Pulmonary artery endothelial cell (primary cell): ENCODE data around the gene NTMT1. TPM values are rescaled to one million over a fixed set of nuclear protein-coding genes. Genes with fewer than 3 reads are reported as not detected.

Experiments used
- DNase-seq: peaks from one replicate; pipeline ENCODE4 v3.0.0-alpha.2; 2011; ENCODE audit warnings: low read depth, low spot score
- total RNA-seq: library from RNA; depleted of rRNA; stranded (reverse); fragments of >200 nt; gene quantifications from 2 replicates; pipeline ENCODE4 v1.2.3, GENCODE V29; 2014

Gene NTMT1
- total RNA-seq, 1 donor from 2014 or later: 44.7 TPM

GRCh38 chr9:129675620-129676019 is 49.7 kb downstream of the NTMT1 start:
- DNase-seq: no peak

GRCh38 chr9:129676287-129676686 is 50.3 kb downstream of the NTMT1 start:
- no peak for DNase-seq

DNA sequence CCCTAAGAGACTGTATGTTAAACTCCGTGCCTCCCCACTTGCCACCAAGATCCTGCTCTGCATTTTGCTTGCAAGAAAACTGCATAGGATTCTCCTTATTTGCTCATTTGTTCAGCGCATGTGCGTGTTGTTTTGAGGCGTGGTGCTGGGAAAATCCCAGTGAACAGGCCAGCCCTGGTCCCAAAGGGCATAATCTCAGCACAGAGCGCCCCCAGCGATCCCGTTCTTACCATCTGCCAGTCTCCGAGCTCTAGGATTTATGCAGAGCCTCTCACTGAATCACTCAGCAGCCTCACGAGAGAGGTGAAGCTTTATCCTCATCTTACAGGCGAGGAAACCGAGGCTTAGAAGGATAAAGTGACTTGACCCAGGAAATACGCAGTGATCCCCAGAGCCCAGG is 51.0 kb downstream of the NTMT1 start:
- DNase-seq: no peak

DNA sequence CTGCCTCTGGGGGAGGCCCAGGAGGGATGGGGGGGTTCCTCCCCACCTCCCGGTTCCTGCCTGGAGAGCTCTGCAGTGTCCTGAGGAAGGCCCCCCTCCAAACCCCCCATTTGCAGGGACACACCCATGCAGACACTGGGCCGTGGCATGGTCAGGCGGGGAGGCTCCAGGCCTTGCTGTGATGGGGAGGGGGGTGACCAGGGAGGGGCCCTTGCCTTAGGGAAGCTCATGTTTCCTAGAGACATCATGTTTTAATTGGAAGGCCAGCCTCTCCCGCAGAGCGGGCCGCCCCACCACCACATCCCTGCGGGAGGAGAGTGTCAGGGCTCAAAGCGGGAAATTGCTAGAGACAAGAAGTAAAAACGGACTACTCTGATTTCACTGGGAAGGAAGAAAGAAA is 51.5 kb downstream of the NTMT1 start:
- DNase-seq: no peak

DNA sequence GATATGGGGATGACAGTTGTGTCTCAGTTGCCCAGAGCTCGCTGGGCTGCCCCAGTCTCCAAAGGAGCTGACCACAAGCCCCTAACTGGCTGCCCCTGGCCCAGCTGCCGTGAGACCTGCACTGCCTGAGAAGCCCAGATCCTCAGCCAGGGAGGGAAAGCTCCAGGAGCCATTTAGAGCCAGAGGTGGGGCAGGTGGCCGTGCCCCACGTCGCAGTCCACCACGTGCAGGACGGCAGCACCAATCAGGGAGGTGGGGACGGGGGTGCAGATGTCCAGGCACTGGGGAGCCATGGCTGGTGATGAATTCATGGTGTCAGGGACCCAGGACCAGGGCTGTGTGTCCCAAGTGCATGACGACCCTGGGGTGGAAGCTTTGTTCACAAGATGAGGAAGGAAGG is 52.9 kb downstream of the NTMT1 start:
- no peak for DNase-seq

DNA sequence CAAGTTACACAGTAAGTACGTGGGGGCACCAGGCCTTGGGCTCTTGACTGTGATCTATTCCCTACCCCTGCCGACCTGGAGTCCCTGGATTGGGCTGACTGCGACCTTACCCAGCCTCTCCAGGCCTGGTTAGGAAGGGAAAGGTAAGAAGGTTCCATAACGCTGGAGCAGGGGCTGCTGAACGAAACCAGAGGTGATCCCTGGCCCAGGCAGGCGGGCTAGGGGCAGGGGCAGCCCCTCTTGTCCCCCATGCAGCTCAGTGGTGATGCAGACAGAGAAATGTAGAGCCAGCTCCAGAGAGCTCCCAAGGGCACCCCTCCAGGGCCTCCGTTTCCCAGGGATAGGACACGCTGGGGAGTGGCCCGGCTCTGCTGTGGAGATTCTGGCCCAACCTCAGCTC is 53.6 kb downstream of the NTMT1 start:
- no peak for DNase-seq

DNA sequence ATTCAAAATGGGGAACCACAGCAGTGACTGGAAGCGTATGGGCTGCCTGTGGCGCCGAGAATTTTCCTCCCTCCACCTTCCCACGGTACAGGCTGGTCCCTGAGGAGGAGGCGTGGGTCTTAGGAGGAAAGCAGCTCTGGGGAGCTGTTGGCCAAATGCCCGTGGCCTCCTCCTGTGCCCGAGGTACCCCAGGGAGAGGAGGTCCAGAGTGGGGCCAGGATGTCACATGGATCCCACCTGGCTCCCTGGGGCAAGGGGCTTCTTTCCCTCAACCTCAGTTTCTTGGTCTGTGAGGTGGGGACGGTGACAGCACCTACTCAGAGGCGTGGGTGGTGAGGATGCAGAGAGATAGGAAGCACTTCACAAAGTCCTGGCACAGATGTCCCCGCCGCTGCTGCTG is 56.0 kb downstream of the NTMT1 start:
- DNase-seq: no peak

DNA sequence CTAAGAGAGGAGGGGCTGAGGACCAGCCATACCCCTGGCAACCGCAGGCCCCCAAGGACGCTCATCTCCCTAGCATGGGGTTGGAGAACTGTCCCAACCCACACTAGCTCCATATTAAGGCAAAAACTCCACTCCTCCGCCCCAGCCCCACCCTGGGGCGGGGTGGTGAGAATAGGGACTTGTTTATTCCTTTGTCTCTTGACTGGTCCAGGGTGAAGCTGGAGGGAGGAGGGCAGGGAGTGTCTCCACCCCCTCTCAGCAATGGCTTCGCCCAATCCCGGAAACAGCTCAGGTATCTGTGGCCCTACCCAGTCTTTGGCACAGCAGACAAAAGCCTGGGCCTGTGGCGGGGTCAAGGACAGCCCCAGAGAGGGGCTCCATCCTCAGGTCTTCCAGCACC is 56.4 kb downstream of the NTMT1 start:
- no peak for DNase-seq

DNA sequence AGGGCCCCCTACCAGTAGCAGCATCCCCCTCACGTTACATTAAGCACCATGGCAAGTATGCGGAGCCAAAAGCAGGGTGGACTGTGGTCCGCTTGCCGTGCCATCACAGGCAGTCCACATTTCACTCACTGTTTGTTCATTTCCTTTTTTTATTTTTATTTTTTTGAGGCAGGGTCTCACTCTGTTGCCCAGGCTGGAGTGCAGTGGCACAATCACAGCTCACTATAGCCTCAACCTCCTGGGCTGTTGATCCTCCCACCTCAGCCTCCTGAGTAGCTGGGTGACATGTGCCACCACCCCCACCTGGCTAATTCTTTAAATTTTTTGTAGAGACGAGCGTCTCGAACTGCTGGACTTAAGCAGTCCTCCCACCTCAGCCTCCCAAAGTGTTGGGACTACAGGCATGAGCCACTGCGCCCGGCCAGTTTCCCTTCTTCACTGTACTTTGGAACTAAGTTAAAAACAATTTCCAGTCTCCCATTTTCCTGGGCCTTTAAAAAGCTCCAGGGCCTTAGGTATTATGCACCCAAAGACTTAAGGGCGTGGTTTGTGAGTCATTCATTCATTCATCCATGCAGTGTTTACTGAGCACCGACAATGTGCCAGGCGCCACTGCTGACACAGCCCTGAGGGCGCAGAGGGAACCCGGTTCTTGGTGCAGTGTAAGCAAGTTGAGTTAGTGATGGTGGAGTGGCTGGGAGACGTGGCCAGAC is 59.4 kb downstream of the NTMT1 start:
- no peak for DNase-seq

Other genes starting within 250 kb of the NTMT1 start
- gene C9orf50, start 5.1 kb upstream of the NTMT1 start, total RNA-seq: not detected in 2 replicates
- 15.4 and 19.6 TPM in 2 replicates for gene ASB6, start 16.0 kb downstream of the NTMT1 start, total RNA-seq
- gene PRRX2, start 39.5 kb downstream of the NTMT1 start, total RNA-seq: not detected in 2 replicates
- 0.18 TPM in 1 of 2 replicates, not detected in the other for gene PTGES, start 126.9 kb downstream of the NTMT1 start, total RNA-seq
- gene TOR1B, start 177.0 kb downstream of the NTMT1 start, total RNA-seq: 26.4 and 37.3 TPM in 2 replicates
- gene TOR1A, start 198.0 kb downstream of the NTMT1 start, total RNA-seq: 32.6 and 39.3 TPM in 2 replicates
- gene C9orf78, start 209.1 kb downstream of the NTMT1 start, total RNA-seq: 42.3 and 49.8 TPM in 2 replicates
- 7.5 and 9.0 TPM in 2 replicates for gene USP20, start 209.3 kb downstream of the NTMT1 start, total RNA-seq